Fibroblast of peridontal ligament (primary cell): Measurements from ENCODE around the gene OR2AJ1.
A peak's percentile ranks its signal among the peaks of the same experiment; 100 is the strongest.
"Not testable (repeated sequence)": the region's sequence is repeated elsewhere in the genome, so short reads cannot be mapped to it uniquely, and the experiment has no call there.

Experiments used
- DNase-seq: peaks from one replicate; pipeline ENCODE4 v3.0.0-alpha.2; 2010; ENCODE audit errors: extremely low read depth

The OR2AJ1 gene

GRCh38 chr1:247924868-247925267 is at the start of gene OR2AJ1:
Gene OR2AJ1 (plus strand): TSS chr1:247924889. CDS start chr1:247933769, 8,880 bp downstream.
- no peak for DNase-seq

GRCh38 chr1:247883346-247883745 is 41.3 kb upstream of the OR2AJ1 start:
- DNase-seq = no peak

- DNase-seq = no peak
These were observed 39.8 kb upstream of the OR2AJ1 start for GRCh38 chr1:247884797-247885413.

GRCh38 chr1:247895163-247895637 is 29.5 kb upstream of the OR2AJ1 start, which contains the start of gene OR2W3:
Gene OR2W3 (plus strand): TSS chr1:247895587. CDS start chr1:247895587, 0 bp downstream.
- DNase-seq = no peak

GRCh38 chr1:247895976-247896375 is 28.7 kb upstream of the OR2AJ1 start:
- no peak for DNase-seq

- no peak for DNase-seq
These were observed 20.6 kb upstream of the OR2AJ1 start for GRCh38 chr1:247904122-247904521.

- no peak for DNase-seq
These were observed 19.5 kb upstream of the OR2AJ1 start for GRCh38 chr1:247905181-247905580.

- no peak for DNase-seq
These were observed 18.7 kb upstream of the OR2AJ1 start for GRCh38 chr1:247905910-247906503.

GRCh38 chr1:247906504-247907047 is 18.1 kb upstream of the OR2AJ1 start:
- DNase-seq = peak; percentile 1

GRCh38 chr1:247908766-247909165 is 15.9 kb upstream of the OR2AJ1 start:
- no peak for DNase-seq

- no peak for DNase-seq
These were observed 10.9 kb upstream of the OR2AJ1 start for GRCh38 chr1:247913786-247914185.

- no peak for DNase-seq
These were observed 9.6 kb upstream of the OR2AJ1 start for GRCh38 chr1:247914941-247915662.

- DNase-seq = no peak
These were observed 4.7 kb upstream of the OR2AJ1 start, which contains the start of gene OR2T8 for GRCh38 chr1:247919952-247920351. Gene OR2T8 (plus strand): TSS chr1:247920252. CDS start chr1:247921018, 766 bp downstream.

- DNase-seq = no peak
These were observed 748 bp upstream of the OR2AJ1 start for GRCh38 chr1:247923941-247924340.

GRCh38 chr1:247933989-247934388 is 9.3 kb downstream of the OR2AJ1 start:
- no peak for DNase-seq

GRCh38 chr1:247935781-247936180 is 11.1 kb downstream of the OR2AJ1 start:
- no peak for DNase-seq

- no peak for DNase-seq
These were observed 11.7 kb downstream of the OR2AJ1 start for GRCh38 chr1:247936415-247936814.

GRCh38 chr1:247936965-247937734 is 12.5 kb downstream of the OR2AJ1 start:
- not testable (repeated sequence) for DNase-seq

- DNase-seq = no peak
These were observed 17.9 kb downstream of the OR2AJ1 start for GRCh38 chr1:247942624-247943023.

GRCh38 chr1:247948558-247948957 is 23.9 kb downstream of the OR2AJ1 start, which contains the start of gene OR2L8:
Gene OR2L8 (plus strand): TSS chr1:247948858. CDS start chr1:247948858, 0 bp downstream.
- DNase-seq = no peak

GRCh38 chr1:247953408-247953807 is 28.7 kb downstream of the OR2AJ1 start:
- DNase-seq = no peak
